CD4-positive, CD25-positive, alpha-beta regulatory T cell (primary cell): ENCODE data around the gene GET4. TPM values are rescaled to one million over a fixed set of nuclear protein-coding genes. Genes with fewer than 3 reads are reported as not detected.

Experiments
- ATAC-seq, 2 donors: fragments of 150-1000 bp; cut with Tn5 transposase; one replicate each; pipeline ENCODE4 v1.10.0; 2021; ENCODE audit warnings: low read depth in 2 of 2, moderate number of reproducible peaks in 2 of 2, moderate library complexity in 1 of 2
- DNase-seq, 3 donors: peaks; one replicate each; pipeline versions ENCODE4 v3.0.0 to v3.0.0-alpha.2; 2012 to 2022; ENCODE audit warnings: mixed read lengths in 1 of 3
- H3K27ac ChIP-seq: one replicate; pipeline ENCODE4 v1.7.0; 2013; ENCODE audit warnings: mild to moderate bottlenecking, low read length; ENCODE audit not compliant: insufficient read depth, poor library complexity, severe bottlenecking
- H3K27me3 ChIP-seq: one replicate; pipeline ENCODE4 v1.7.0; 2013; ENCODE audit warnings: low read length; ENCODE audit not compliant: control insufficient read depth, insufficient read depth
- H3K36me3 ChIP-seq: one replicate; pipeline ENCODE4 v1.7.0; 2013; ENCODE audit warnings: mild to moderate bottlenecking, low read length, moderate library complexity; ENCODE audit not compliant: control insufficient read depth, insufficient read depth
- H3K4me1 ChIP-seq: 2 replicates; pipeline ENCODE4 v1.7.0; 2013; ENCODE audit warnings: mild to moderate bottlenecking, low read length; ENCODE audit not compliant: insufficient read depth, control insufficient read depth, poor library complexity, severe bottlenecking
- H3K4me3 ChIP-seq: one replicate; pipeline ENCODE4 v1.7.0; 2013; ENCODE audit warnings: low read depth, mild to moderate bottlenecking, low read length, moderate library complexity
- H3K9me3 ChIP-seq, 2 experiments: 1 replicate in 1 of 2; 2 replicates in 1 of 2; pipeline ENCODE4 v1.7.0; 2013; ENCODE audit warnings: low read length in 2 of 2, mild to moderate bottlenecking in 1 of 2, moderate library complexity in 1 of 2; ENCODE audit not compliant: control insufficient read depth in 2 of 2
- H3K27ac Mint-ChIP-seq, 3 donors: one replicate each; pipeline ENCODE4 v1.8.0; 2020 to 2022; ENCODE audit warnings: mild to moderate bottlenecking in 3 of 3, mixed read lengths in 3 of 3, moderate library complexity in 2 of 3
- H3K27me3 Mint-ChIP-seq: one replicate; pipeline ENCODE4 v1.8.0; 2022; ENCODE audit warnings: mild to moderate bottlenecking, mixed read lengths
- H3K36me3 Mint-ChIP-seq: one replicate; pipeline ENCODE4 v1.8.0; 2020; ENCODE audit warnings: mixed read lengths
- H3K4me1 Mint-ChIP-seq, 4 donors: one replicate each; pipeline ENCODE4 v1.8.0; 2020 to 2022; ENCODE audit warnings: mixed read lengths in 4 of 4, mild to moderate bottlenecking in 1 of 4
- H3K4me3 Mint-ChIP-seq, 4 donors: one replicate each; pipeline ENCODE4 v1.8.0; 2020 to 2022; ENCODE audit warnings: mild to moderate bottlenecking in 4 of 4, mixed read lengths in 4 of 4, moderate library complexity in 3 of 4
- H3K9me3 Mint-ChIP-seq, 7 donors: one replicate each; pipeline ENCODE4 v1.8.0; 2020 to 2022; ENCODE audit warnings: mixed read lengths in 7 of 7, mild to moderate bottlenecking in 3 of 7, moderate library complexity in 2 of 7
- polyA plus RNA-seq, 4 donors: library from polyadenylated mRNA; unstranded; fragments of 300-500 nt; fragmentation: Illumina TruSeq; gene quantifications; one replicate each; pipeline ENCODE4 v1.2.3, GENCODE V29; 2021
- total RNA-seq: library from RNA; stranded (reverse); gene quantifications from one replicate; pipeline ENCODE4 v1.2.3, GENCODE V29; 2022

GET4 gene
- total and polyA plus RNA-seq, 5 donors from 2014 or later: 23.9 to 67.8 (median 28.9) TPM

DNA sequence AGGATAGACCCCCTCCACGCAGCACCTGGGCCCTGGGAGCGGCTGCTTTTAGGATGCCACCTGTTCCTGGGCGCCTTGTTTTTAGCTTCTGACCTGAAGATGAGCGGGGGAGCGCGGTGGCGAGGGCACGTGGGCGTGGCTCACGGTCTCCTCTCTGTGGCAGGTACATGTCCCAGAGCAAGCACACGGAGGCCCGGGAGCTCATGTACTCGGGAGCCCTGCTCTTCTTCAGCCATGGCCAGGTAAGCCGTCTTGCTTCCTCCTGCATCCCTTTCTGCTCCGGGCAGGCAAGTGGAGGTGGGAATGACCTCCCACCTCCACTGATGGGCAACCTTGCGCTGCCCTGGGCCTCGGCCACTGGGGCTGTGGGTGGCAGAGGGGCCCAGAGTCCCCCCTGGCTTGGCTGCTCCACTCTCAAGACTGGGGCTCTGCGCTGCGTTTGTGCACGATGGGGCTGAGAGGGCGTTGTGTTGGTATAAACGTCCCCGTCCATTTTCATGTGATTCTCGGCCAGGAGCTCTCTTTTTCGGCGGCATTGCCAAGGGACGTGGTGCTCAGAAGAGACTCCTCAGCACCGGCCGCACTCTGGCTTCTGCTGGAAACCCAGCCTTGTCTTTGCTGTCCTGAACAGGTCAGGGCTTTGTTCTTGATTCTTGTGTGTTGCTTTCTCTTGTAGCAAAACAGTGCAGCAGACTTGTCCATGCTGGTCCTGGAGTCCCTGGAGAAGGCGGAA is 9.7 kb downstream of the GET4 start:
- H3K4me1 ChIP-seq: peaks cover 6% of the 10 kb centered on the region
- ATAC-seq: no peak
- H3K27ac Mint-ChIP-seq: no peak overlapping the region
- H3K4me3 Mint-ChIP-seq: no peak overlapping the region
- H3K27me3 Mint-ChIP-seq: no peaks in the 10 kb centered on the region
- no peak for DNase-seq
- no peak overlapping the region for H3K27ac ChIP-seq
- H3K4me3 ChIP-seq: no peak overlapping the region
- peaks cover 0 to 28% (median 4%) of the 10 kb centered on the region in 4 donors for H3K4me1 Mint-ChIP-seq
- no peaks in the 10 kb centered on the region for H3K27me3 ChIP-seq
- peaks cover 40% of the 10 kb centered on the region for H3K36me3 ChIP-seq
- H3K9me3 Mint-ChIP-seq: no peaks in the 10 kb centered on the region
- no peaks in the 10 kb centered on the region for H3K9me3 ChIP-seq
- H3K36me3 Mint-ChIP-seq: no peaks in the 10 kb centered on the region

DNA sequence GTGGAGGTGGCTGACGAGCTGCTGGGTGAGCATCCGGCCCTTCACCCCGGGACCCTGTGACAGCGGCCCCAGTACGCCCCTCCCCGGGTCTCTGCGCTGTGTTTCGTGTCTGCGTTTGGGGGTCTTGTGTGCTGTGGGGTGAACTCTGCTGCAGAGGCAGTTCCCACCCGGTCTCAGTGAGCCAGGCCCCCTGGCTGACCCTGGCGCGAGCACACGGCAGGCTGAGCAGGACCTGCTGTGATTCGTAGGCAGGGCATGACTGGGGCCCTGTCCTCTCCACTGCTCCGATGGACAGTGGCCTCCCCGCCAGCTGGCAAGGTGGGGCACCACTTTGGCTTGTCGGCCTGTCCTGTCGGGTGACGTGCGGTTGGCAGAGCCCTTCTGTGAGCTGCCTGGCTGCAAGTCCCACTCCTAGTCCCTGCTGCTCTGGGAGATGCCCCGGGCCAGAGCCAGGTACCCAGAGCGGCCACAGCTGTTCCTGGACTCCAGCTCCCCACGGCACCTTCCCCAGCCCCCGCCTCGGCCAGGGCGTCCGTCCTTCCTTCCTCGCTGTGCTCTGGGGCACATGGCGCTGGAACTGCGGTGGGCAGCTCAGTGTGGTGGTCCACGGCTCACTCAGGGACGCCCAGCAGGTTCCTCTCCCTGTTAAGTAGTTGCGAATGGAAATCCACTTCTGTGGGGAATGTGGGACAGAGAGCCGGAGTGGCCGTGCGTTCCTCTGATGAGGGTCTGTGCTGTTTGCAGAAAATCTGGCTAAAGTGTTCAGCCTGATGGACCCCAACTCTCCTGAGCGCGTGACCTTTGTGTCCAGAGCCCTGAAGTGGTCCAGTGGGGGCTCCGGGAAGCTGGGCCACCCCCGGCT is 10.5 kb downstream of the GET4 start:
- ATAC-seq: no peak
- Histone ChIP-seq H3K36me3 (peaks cover 48% of the 10 kb centered on the region), H3K9me3 (no peaks in the 10 kb centered on the region), H3K27me3 (no peaks in the 10 kb centered on the region), H3K27ac (no peak overlapping the region), H3K4me3 (no peak overlapping the region), H3K4me1 (no peaks in the 10 kb centered on the region)
- peaks cover 0 to 25% (median 3%) of the 10 kb centered on the region in 4 donors for H3K4me1 Mint-ChIP-seq
- no peak overlapping the region for H3K27ac Mint-ChIP-seq
- no peak for DNase-seq
- H3K36me3 Mint-ChIP-seq: no peaks in the 10 kb centered on the region
- H3K27me3 Mint-ChIP-seq: no peaks in the 10 kb centered on the region
- H3K4me3 Mint-ChIP-seq: no peak overlapping the region
- no peaks in the 10 kb centered on the region for H3K9me3 Mint-ChIP-seq

DNA sequence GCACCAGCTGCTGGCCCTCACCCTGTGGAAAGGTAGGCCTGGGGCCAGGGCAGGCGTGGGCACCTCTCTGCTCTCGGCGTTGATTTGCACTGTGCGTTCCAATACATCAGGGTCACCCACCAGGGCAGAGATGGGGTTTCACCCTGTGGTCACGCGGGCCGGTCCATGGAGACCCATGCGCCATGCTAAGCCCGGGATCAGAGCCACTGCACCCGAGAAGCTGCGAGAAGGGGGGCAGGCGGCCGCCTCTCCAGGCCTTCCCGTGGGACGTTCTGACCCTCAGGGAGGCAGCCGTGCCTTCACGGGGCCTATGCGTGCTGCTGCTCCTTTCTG is 11.1 kb downstream of the GET4 start:
- Mint-ChIP-seq H3K4me1 (peaks cover 0 to 21% (median 2%) of the 10 kb centered on the region in 4 donors), H3K27ac (no peak overlapping the region), H3K27me3 (no peaks in the 10 kb centered on the region), H3K36me3 (peaks cover 3% of the 10 kb centered on the region), H3K4me3 (no peak overlapping the region), H3K9me3 (no peaks in the 10 kb centered on the region)
- Histone ChIP-seq H3K4me3 (no peak overlapping the region), H3K4me1 (no peaks in the 10 kb centered on the region), H3K36me3 (peaks cover 54% of the 10 kb centered on the region), H3K27me3 (no peaks in the 10 kb centered on the region), H3K27ac (no peak overlapping the region), H3K9me3 (no peaks in the 10 kb centered on the region)
- no peak for ATAC-seq
- no peak for DNase-seq

DNA sequence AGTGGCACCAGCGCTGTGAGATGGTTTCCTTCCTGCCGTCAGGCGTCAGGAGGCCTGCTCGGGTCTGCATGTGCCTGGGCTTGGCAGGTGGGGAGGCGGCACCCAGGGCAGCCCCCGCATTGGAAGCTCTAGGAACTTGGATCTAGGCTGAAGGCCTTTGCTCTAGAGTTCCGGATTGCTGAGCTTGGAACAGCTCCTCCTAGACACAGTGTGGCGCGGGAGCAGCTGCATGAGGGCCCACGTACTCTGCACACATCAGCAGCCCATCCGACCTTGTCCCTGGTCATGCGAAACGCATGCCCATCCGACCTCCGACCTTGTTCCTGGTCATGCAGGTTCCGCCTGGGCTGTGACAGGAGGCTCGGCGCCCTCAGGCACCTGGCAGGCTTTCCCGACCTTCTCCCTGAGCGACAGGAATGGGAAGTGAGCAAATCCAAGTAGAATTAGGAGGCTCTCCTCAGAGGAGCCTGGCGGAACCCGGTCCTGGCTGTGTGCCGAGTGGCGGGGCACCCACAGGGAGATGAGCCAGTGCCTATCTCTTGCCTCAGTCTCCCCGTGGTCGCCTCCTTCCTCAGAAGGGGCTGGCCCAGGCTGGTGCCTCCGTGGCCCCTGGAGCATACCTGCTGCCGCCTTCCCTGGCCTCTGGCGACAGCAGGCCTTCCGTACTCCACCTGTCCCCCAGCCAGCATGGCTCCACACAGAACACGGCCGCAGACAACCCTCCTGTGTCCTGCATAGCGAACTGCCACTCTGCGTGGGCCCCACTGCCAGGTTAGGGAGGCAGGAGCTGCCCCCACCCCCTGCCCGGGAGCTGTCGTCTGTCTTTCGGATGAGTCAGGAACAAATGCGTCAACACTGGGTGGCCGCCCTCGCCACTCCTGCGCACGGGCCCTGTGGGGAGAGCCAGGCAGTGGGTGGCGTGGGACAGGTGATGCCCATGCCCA is 12.0 kb downstream of the GET4 start:
- no peaks in the 10 kb centered on the region for H3K9me3 Mint-ChIP-seq
- no peak for DNase-seq
- Histone ChIP-seq H3K27me3 (no peaks in the 10 kb centered on the region), H3K4me1 (no peaks in the 10 kb centered on the region), H3K27ac (no peak overlapping the region), H3K36me3 (peaks cover 62% of the 10 kb centered on the region), H3K9me3 (no peaks in the 10 kb centered on the region), H3K4me3 (no peak overlapping the region)
- no peak overlapping the region for H3K27ac Mint-ChIP-seq
- no peak for ATAC-seq
- H3K27me3 Mint-ChIP-seq: no peaks in the 10 kb centered on the region
- peaks cover 0 to 13% (median under 1%) of the 10 kb centered on the region in 4 donors for H3K4me1 Mint-ChIP-seq
- H3K36me3 Mint-ChIP-seq: peaks cover 7% of the 10 kb centered on the region
- H3K4me3 Mint-ChIP-seq: peak overlapping the region in 1 of 4 donors; percentile 76

DNA sequence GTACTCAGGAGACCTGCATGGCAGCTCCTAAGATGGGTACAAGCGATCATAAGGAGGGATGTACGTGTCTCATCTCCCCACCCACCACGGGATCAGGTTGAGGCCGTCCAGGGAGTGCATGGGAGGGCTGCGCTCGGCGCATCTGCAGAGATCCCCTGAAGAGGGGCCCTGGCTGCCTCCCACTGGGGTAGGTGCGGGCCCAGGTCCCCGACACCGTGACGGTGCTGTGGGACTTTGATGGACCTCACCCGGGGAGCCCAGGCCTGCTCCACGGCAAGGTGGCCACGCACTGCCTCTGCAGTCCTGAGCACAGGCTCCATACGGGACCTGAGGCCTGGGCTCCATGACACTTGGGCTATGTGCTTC is 12.7 kb downstream of the GET4 start:
- Histone ChIP-seq H3K27ac (no peak overlapping the region), H3K9me3 (no peaks in the 10 kb centered on the region), H3K4me1 (no peaks in the 10 kb centered on the region), H3K4me3 (no peak overlapping the region), H3K36me3 (peaks cover 67% of the 10 kb centered on the region), H3K27me3 (no peaks in the 10 kb centered on the region)
- Mint-ChIP-seq H3K27ac (no peak overlapping the region), H3K27me3 (no peaks in the 10 kb centered on the region), H3K4me1 (peaks cover 0 to 12% (median 0%) of the 10 kb centered on the region in 4 donors), H3K36me3 (peaks cover 7% of the 10 kb centered on the region), H3K4me3 (no peak overlapping the region), H3K9me3 (no peaks in the 10 kb centered on the region)
- ATAC-seq: no peak
- DNase-seq: no peak

DNA sequence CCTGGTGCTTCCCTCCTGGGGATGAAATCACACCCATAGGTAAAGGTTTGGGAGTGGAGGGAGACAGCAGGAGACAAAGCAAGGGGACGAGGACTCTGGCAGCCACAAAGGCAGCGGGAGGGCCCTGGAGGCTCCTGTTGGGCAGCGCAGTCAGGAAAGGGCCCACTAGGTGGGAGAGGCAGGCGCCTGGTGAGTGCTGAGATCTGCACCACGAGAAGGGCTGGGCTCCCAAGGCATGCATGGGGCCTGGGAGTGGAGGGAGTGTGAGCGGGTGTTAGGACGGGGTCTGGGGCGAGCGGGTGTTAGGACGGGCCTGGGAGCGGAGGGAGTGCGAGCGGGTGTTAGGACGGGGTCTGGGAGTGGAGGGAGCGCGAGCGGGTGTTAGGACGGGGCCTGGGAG is 13.0 kb downstream of the GET4 start:
- Mint-ChIP-seq H3K4me3 (no peak overlapping the region), H3K9me3 (no peaks in the 10 kb centered on the region), H3K4me1 (peaks cover 0 to 11% (median 0%) of the 10 kb centered on the region in 4 donors), H3K27ac (no peak overlapping the region), H3K36me3 (peaks cover 7% of the 10 kb centered on the region), H3K27me3 (no peaks in the 10 kb centered on the region)
- ATAC-seq: no peak
- Histone ChIP-seq H3K27ac (no peak overlapping the region), H3K36me3 (peaks cover 71% of the 10 kb centered on the region), H3K27me3 (no peaks in the 10 kb centered on the region), H3K9me3 (no peaks in the 10 kb centered on the region), H3K4me3 (no peak overlapping the region), H3K4me1 (no peaks in the 10 kb centered on the region)
- DNase-seq: no peak

- DNase-seq (no peak), ATAC-seq (no peak)
- H3K27me3 Mint-ChIP-seq: no peaks in the 10 kb centered on the region
- no peaks in the 10 kb centered on the region for H3K9me3 Mint-ChIP-seq
- no peak overlapping the region for H3K4me3 ChIP-seq
- H3K9me3 ChIP-seq: no peaks in the 10 kb centered on the region
- no peak overlapping the region for H3K27ac ChIP-seq
- H3K36me3 Mint-ChIP-seq: peaks cover 15% of the 10 kb centered on the region
- H3K36me3 ChIP-seq: peaks cover 86% of the 10 kb centered on the region
- H3K27me3 ChIP-seq: no peaks in the 10 kb centered on the region
- no peak overlapping the region for H3K4me3 Mint-ChIP-seq
- peaks cover 0 to 4% (median 0%) of the 10 kb centered on the region in 4 donors for H3K4me1 Mint-ChIP-seq
- no peak overlapping the region for H3K27ac Mint-ChIP-seq
- H3K4me1 ChIP-seq: no peaks in the 10 kb centered on the region
Observed at GRCh38 chr7:890868-891267, 14.5 kb downstream of the GET4 start.
